HCT116 (cell line): ENCODE results near the gene SLC16A12.

Experiments used
- CBX3 ChIP-seq: IDR thresholded peaks from 2 replicates; pipeline ENCODE4 v1.6.1; 2012; ENCODE audit warnings: low read depth
- EGR1 ChIP-seq: IDR thresholded peaks from 2 replicates; pipeline ENCODE4 v1.6.1; 2012; ENCODE audit warnings: low read depth
- EZH2 ChIP-seq: fragments of 200-600 bp; sonication (generic); IDR thresholded peaks from 2 replicates; pipeline ENCODE4 v1.6.1; 2017; ENCODE audit warnings: antibody characterized with exemption, mixed run types
- EZH2phosphoT487 ChIP-seq: fragments of 200-600 bp; IDR thresholded peaks from 2 replicates; pipeline ENCODE4 v1.6.1; 2018; ENCODE audit warnings: antibody characterized with exemption, borderline replicate concordance
- POLR2A ChIP-seq: IDR thresholded peaks from 2 replicates; pipeline ENCODE4 v1.7.0; 2011; ENCODE audit warnings: borderline replicate concordance; ENCODE audit not compliant: insufficient read depth, insufficient read length; ENCODE audit errors: extremely low read depth
- POLR2AphosphoS5 ChIP-seq: IDR thresholded peaks from 2 replicates; pipeline ENCODE4 v1.6.1; 2011; ENCODE audit warnings: mild to moderate bottlenecking, low read depth, low read length, moderate library complexity
- REST ChIP-seq: IDR thresholded peaks from 2 replicates; pipeline ENCODE4 v1.6.1; 2012; ENCODE audit warnings: low read depth
- SIN3A ChIP-seq: IDR thresholded peaks from 2 replicates; pipeline ENCODE4 v1.6.1; 2012; ENCODE audit warnings: low read depth
- TCF7L2 ChIP-seq: IDR thresholded peaks from 2 replicates; pipeline ENCODE4 v1.7.0; 2011; ENCODE audit warnings: borderline replicate concordance, inconsistent platforms; ENCODE audit not compliant: insufficient read depth, insufficient read length; ENCODE audit errors: extremely low read depth
- TF ChIP-seq, protein P1 (sequence below), 3 experiments: fragments of 200-600 bp in 1 of 3; sonication (generic) in 1 of 3; IDR thresholded peaks in 2 of 3; conservative IDR thresholded peaks in 1 of 3; 2 replicates each; pipeline ENCODE4 v1.5.1; 2012 to 2017; ENCODE audit warnings: low read depth in 2 of 3, low read length in 2 of 3, antibody characterized with exemption in 1 of 3, borderline replicate concordance in 1 of 3, control low read depth in 1 of 3, mild to moderate bottlenecking in 1 of 3, mixed read lengths in 1 of 3, mixed run types in 1 of 3, moderate library complexity in 1 of 3; ENCODE audit not compliant: insufficient read depth in 1 of 3
- TF ChIP-seq, protein P2 (sequence below): IDR thresholded peaks from 2 replicates; pipeline ENCODE4 v1.6.1; 2011; ENCODE audit warnings: mild to moderate bottlenecking, low read length, moderate library complexity; ENCODE audit not compliant: insufficient replicate concordance; ENCODE audit errors: extremely low read depth

DNA sequence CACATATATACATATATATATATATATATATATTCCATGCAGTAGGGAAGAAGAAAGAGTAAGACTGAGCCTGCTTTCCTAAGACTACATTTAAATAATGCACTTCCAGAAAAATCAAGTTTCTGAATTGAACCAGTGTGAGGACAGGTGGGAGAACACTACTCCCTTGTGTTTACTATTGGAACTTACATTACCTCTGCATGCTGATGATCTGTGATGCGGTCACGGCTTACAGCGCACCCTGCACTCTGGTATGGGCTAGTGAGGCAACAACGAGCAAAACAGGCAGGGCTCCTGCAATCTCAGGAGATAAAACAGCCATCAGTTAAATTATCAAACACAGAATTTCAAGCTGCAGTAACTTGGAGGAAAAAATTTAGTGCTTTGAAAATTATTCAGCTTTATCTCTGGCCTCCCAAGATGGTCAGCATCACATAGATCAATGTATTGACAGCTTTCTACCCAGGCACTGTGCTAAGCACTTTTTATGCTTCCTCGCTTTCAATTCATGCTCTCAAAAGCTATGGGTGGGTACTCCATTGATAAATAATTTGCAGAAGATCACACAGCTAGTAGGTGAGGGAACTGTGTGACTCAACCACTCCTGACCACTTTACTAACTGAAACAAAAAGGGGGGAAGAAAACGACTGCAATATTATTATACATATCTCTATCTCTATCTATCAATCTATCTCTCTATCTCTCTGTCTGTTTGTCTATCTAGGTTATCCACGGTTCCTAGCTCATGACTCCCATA is 20.5 kb upstream of the SLC16A12 start:
- TF ChIP-seq, protein P1, sequence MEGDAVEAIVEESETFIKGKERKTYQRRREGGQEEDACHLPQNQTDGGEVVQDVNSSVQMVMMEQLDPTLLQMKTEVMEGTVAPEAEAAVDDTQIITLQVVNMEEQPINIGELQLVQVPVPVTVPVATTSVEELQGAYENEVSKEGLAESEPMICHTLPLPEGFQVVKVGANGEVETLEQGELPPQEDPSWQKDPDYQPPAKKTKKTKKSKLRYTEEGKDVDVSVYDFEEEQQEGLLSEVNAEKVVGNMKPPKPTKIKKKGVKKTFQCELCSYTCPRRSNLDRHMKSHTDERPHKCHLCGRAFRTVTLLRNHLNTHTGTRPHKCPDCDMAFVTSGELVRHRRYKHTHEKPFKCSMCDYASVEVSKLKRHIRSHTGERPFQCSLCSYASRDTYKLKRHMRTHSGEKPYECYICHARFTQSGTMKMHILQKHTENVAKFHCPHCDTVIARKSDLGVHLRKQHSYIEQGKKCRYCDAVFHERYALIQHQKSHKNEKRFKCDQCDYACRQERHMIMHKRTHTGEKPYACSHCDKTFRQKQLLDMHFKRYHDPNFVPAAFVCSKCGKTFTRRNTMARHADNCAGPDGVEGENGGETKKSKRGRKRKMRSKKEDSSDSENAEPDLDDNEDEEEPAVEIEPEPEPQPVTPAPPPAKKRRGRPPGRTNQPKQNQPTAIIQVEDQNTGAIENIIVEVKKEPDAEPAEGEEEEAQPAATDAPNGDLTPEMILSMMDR (IDR thresholded peaks at IDR 0.05 in 2 of 3, conservative IDR thresholded peaks at IDR 0.05 in 1 of 3; ENCODE audit: borderline replicate concordance in 1 of 3, insufficient read depth in 1 of 3, low read depth in 2 of 3, low read length in 2 of 3) = peak; percentile 17 to 51 (median 33); a peak in 4 of 6 replicates
- TF ChIP-seq, protein P2, sequence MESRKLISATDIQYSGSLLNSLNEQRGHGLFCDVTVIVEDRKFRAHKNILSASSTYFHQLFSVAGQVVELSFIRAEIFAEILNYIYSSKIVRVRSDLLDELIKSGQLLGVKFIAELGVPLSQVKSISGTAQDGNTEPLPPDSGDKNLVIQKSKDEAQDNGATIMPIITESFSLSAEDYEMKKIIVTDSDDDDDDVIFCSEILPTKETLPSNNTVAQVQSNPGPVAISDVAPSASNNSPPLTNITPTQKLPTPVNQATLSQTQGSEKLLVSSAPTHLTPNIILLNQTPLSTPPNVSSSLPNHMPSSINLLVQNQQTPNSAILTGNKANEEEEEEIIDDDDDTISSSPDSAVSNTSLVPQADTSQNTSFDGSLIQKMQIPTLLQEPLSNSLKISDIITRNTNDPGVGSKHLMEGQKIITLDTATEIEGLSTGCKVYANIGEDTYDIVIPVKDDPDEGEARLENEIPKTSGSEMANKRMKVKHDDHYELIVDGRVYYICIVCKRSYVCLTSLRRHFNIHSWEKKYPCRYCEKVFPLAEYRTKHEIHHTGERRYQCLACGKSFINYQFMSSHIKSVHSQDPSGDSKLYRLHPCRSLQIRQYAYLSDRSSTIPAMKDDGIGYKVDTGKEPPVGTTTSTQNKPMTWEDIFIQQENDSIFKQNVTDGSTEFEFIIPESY = no peak
- TF ChIP-seq POLR2A = no peak
- no peak for TF ChIP-seq REST
- no peak for TF ChIP-seq CBX3
- TF ChIP-seq EZH2 = no peak
- no peak for TF ChIP-seq EGR1
- no peak for TF ChIP-seq TCF7L2
- no peak for TF ChIP-seq SIN3A
- TF ChIP-seq POLR2AphosphoS5 = no peak
- TF ChIP-seq EZH2phosphoT487 = no peak
